Hair follicular keratinocyte (primary cell): ENCODE measurements around the gene ARMC2. TPM values are rescaled to one million over a fixed set of nuclear protein-coding genes. Genes with fewer than 3 reads are reported as not detected.

ENCODE experiments used
- total RNA-seq: library from RNA; depleted of rRNA; stranded (reverse); fragments of >200 nt; gene quantifications from 2 replicates; pipeline ENCODE4 v1.2.3, GENCODE V29; 2015

Gene ARMC2
- total RNA-seq, result 0.78 and 1.8 TPM in 2 replicates

GRCh38 chr6:108848116-108848868 is at the start of gene ARMC2:
Gene ARMC2 (plus strand): TSS chr6:108848422. CDS start chr6:108854268, 5,846 bp downstream.

Other genes starting within 250 kb of the ARMC2 start
- 15.8 and 16.3 TPM in 2 replicates for gene SESN1, start 246.4 kb downstream of the ARMC2 start, total RNA-seq
- gene CEP57L1, start 247.1 kb downstream of the ARMC2 start, total RNA-seq, result 18.3 and 18.7 TPM in 2 replicates